ENCODE measurements around the gene CHD5.

Gene CHD5

GRCh38 chr1:6205849-6206519 is 25.9 kb upstream of the CHD5 start, which contains the start of gene RNF207:
TSS of gene RNF207 (plus strand) at chr1:6206119. CDS start at chr1:6206536, 417 bp downstream.
- peak within 1 kb of the TSS; percentile 80 for H3K27ac ChIP-seq
- DNase-seq, result peak; percentile 54
- in situ Hi-C loops (cut with HindIII; ENCODE audit: low pct_ligation_motif_present, low sequenced_read_pairs), result no loop called here
- no peak for TF ChIP-seq CTCF (IDR thresholded peaks at IDR 0.05; ENCODE audit: low read depth, low read length, missing control alignments)
- peak within 1 kb of the TSS; percentile 67 for H3K4me3 ChIP-seq (ENCODE audit: low read depth, low read length)
- no peaks in the 10 kb centered on the region for H3K27me3 ChIP-seq (replicated peaks)
- peaks cover 4% of the 10 kb centered on the region for H3K36me3 ChIP-seq (replicated peaks)

- peaks cover 3% of the 10 kb centered on the region for H3K36me3 ChIP-seq (replicated peaks)
- no peaks in the 10 kb centered on the region for H3K27me3 ChIP-seq (replicated peaks)
- H3K27ac ChIP-seq, result no peak overlapping the region
- no peak overlapping the region for H3K4me3 ChIP-seq (ENCODE audit: low read depth, low read length)
- TF ChIP-seq CTCF (IDR thresholded peaks at IDR 0.05; ENCODE audit: low read depth, low read length, missing control alignments), result no peak
- no peak for DNase-seq
- in situ Hi-C loops (cut with HindIII; ENCODE audit: low pct_ligation_motif_present, low sequenced_read_pairs), result no loop called here
Observed at GRCh38 chr1:6202256-6202655, 22.1 kb upstream of the CHD5 start.

GRCh38 chr1:6200188-6200809 is 20.2 kb upstream of the CHD5 start:
- in situ Hi-C loops (cut with HindIII; ENCODE audit: low pct_ligation_motif_present, low sequenced_read_pairs), result no loop called here
- Histone ChIP-seq H3K4me3 (ENCODE audit: low read depth, low read length) (peak overlapping the region; percentile 97), H3K27me3 (replicated peaks) (no peaks in the 10 kb centered on the region), H3K27ac (peak overlapping the region; percentile 76), H3K36me3 (replicated peaks) (peaks cover 16% of the 10 kb centered on the region)
- no peak for TF ChIP-seq CTCF (IDR thresholded peaks at IDR 0.05; ENCODE audit: low read depth, low read length, missing control alignments)
- no peak for DNase-seq

- DNase-seq, result peak; percentile 100
- in situ Hi-C loops (cut with HindIII; ENCODE audit: low pct_ligation_motif_present, low sequenced_read_pairs), result no loop called here
- H3K4me3 ChIP-seq (ENCODE audit: low read depth, low read length), result peak within 1 kb of the TSS; percentile 97
- peak within 1 kb of the TSS; percentile 76 for H3K27ac ChIP-seq
- TF ChIP-seq CTCF (IDR thresholded peaks at IDR 0.05; ENCODE audit: low read depth, low read length, missing control alignments), result no peak
- H3K36me3 ChIP-seq (replicated peaks), result peaks cover 20% of the 10 kb centered on the region
- no peaks in the 10 kb centered on the region for H3K27me3 ChIP-seq (replicated peaks)
Observed at GRCh38 chr1:6199298-6200187, 19.4 kb upstream of the CHD5 start, which contains the start of gene RPL22. TSS of gene RPL22 (minus strand) at chr1:6199595. CDS start at chr1:6199573, 22 bp downstream.

GRCh38 chr1:6198646-6199297 is 18.7 kb upstream of the CHD5 start:
- DNase-seq, result no peak
- Histone ChIP-seq H3K27ac (peak overlapping the region; percentile 67), H3K36me3 (replicated peaks) (peaks cover 27% of the 10 kb centered on the region), H3K27me3 (replicated peaks) (no peaks in the 10 kb centered on the region), H3K4me3 (ENCODE audit: low read depth, low read length) (peak overlapping the region; percentile 97)
- no peak for TF ChIP-seq CTCF (IDR thresholded peaks at IDR 0.05; ENCODE audit: low read depth, low read length, missing control alignments)
- in situ Hi-C loops (cut with HindIII; ENCODE audit: low pct_ligation_motif_present, low sequenced_read_pairs), result no loop called here
